CD4-positive, alpha-beta T cell treated with Interleukin-21 for 1 hour (primary cell): ENCODE measurements around the gene NAT16.
"Not testable (repeated sequence)": the region's sequence is repeated elsewhere in the genome, so short reads cannot be mapped to it uniquely, and the experiment has no call there.

Source experiments
- DNase-seq: peaks from one replicate; pipeline ENCODE4 v3.0.0-alpha.2; 2020

NAT16 gene

DNA sequence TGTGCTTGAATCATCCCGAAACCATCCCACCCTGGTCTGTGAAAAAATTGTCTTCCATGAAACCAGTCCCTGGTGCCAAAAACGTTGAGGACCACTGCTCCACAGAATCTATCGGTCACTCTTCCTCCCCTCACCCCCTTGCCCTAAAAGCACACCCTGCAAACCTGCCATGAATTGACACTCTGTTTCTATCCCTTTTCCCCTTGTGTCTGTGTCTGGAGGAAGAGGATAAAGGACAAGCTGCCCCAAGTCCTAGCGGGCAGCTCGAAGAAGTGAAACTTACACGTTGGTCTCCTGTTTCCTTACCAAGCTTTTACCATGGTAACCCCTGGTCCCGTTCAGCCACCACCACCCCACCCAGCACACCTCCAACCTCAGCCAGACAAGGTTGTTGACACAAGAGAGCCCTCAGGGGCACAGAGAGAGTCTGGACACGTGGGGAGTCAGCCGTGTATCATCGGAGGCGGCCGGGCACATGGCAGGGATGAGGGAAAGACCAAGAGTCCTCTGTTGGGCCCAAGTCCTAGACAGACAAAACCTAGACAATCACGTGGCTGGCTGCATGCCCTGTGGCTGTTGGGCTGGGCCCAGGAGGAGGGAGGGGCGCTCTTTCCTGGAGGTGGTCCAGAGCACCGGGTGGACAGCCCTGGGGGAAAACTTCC is 54.0 kb downstream of the NAT16 start:
- no peak for DNase-seq

DNA sequence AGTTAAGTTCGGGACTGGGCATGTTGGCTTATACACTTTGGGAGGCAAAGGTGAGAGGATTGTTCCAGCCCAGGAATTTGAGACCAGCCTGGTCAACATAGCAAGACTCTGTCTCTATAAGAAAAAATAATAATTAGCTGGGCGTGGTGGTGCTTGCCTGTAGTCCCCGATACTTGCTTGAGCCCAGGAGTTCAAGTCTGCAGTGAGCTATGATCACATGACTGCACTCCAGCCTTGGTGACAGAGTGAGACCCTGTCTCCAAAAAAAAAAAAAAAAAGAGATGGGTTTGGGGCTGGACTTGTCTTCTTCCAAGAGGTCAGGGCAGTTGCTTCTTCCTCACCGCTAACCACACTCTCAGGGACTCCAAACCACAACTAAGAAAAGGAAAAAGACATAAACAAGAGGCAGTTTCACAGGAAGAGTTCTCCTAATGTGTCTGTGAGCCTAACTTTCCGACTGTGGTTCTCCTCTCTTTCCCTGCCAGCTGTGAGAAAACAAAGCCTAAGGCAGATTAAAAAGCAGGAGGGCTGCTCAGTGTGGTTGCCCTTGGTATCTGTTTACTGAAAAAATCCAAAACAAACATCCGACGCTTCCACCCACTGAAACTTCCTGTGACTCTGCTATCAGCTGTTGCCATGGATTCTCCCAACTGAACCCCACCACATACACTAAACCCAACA is 55.6 kb downstream of the NAT16 start:
- DNase-seq: no peak

DNA sequence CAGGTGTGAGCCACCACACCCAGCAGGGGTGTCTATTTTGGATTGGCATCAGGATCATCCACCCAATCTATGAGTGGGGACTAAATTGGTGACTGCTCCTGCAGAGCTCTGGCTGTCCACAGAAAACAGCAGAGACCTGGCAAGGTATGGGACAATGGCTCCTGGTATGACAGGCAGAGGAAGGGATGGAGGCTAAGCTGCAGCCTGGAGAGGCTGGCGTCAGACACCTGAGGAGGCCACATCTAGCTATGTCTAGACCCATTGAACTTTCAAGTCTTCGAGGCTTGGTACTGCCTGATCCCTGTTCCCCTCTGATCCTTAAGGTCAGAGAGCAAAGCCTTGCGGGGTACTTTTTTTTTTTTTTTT is 56.4 kb downstream of the NAT16 start:
- DNase-seq: no peak

- DNase-seq: no peak
Measured at GRCh38 chr7:101122933-101123702, 57.0 kb downstream of the NAT16 start.

DNA sequence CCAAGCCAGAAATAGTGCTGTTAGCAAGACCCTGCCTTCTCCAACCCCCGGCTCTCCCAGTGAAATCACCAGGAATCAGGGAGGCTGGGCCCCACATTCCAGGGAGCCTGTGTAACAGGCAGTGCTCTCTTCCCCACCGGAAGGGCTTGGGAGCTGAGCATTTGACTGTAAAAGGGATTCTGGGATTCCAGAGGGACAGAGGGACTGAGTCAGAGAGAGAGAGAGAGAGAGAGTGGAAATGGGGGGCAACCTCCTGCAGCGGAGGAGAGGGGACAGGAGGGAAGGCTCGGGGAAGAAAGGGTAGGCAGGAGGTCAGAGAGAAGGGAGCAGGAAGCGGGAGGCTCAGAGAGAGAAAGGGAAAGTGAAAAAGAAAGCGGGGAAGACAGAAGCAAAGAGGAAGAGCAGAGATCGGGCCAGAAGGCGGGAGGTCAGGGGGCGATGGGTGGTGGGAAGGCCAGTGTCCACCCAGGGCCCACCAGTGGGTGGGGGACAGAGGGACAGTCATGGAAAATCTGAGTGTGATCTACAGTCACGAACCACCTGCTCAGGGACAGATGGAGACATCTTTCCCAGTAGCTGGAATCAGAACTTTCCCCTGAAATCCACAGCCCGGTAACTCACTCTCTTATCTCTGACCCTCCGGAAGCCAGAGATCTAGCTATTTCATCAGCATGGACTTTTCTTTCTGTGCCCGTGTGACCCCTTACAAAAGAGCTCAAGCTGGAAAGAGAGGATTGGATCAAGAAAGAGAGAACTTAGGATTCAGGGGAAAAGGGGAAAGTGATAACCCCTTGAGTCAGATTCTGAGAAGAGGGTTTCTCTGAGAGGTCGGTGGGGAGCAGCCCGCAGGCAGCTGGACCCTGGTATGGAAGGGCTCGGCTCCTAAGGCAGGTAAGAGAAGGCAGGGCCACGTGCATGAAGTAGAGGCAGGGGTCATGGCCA is 57.8 kb downstream of the NAT16 start:
- DNase-seq: no peak

DNA sequence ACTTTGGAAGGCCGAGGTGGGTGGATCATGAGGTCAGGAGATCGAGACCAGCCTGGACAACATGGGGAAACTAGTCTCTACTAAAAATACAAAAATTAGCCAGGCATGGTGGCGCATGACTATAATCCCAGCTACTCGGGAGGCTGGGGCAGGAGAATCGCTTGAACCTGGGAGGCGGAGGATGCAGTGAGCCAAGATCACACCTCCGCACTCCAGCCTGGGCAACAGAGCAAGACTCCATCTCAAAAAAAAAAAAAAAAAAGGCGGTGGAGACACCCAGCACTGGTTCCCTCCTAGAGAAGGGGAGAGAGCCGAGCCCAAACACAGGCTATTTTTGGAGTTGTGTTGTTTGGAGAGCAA is 58.5 kb downstream of the NAT16 start:
- not testable (repeated sequence) for DNase-seq
